Fibroblast of skin of abdomen (primary cell): ENCODE measurements around the gene TMEM74B.

Source experiments
- DNase-seq: peaks from one replicate; pipeline ENCODE4 v3.0.0-alpha.2; 2013

The TMEM74B gene

GRCh38 chr20:1134355-1134754 is 50.4 kb downstream of the TMEM74B start:
- DNase-seq: no peak

DNA sequence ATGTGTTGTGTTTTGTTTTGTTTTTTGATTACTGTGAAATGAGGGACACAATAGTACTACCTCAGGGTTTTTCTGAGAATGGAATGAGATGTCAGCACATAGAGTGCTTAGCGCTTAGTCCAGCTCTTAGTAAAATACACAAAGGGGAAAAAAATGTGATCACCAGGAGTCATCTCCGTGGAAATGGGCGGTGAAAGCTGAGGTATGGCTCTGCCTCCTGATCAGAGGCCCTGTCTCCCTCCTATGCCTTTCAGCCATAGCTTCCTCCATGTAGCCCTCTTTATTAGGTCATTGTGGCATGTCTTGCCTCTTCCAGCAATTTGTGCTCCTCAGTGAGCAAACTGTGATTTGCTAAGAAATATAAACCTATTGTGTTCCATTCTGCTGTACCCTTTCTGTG is 53.4 kb downstream of the TMEM74B start:
- DNase-seq: no peak

GRCh38 chr20:1130847-1131246 is 53.9 kb downstream of the TMEM74B start:
- no peak for DNase-seq
